GM19099 (cell line): ENCODE data around the gene REV1.

Experiments used
- POLR2A ChIP-seq: IDR thresholded peaks from 3 replicates; pipeline ENCODE4 v1.6.1; 2011; ENCODE audit warnings: low read depth; ENCODE audit not compliant: insufficient read length; ENCODE audit errors: extremely low read depth

Gene REV1

DNA sequence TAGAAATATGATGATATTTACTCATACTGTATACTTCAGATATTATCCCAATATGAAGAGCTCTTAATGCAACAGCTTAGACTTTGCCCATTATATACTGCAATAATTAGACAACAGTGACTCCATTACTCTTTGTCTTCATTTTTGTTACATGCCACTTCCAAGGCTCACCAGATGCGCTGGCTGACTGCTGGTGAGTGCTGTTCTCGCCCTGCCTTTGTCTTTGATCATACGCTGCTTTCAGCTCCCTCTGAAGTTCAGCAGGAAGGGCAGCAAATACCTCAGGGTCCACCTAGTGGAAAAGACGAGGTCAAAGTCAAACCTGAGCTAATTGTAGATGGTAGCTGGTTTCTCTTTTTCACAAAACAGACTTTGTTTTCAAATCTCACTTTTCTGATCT is 86.3 kb downstream of the REV1 start:
- no peak for TF ChIP-seq POLR2A

GRCh38 chr2:99403084-99403483 is 86.7 kb downstream of the REV1 start:
- TF ChIP-seq POLR2A, result no peak

- no peak for TF ChIP-seq POLR2A
Observed at GRCh38 chr2:99401841-99402240, 88.0 kb downstream of the REV1 start.

DNA sequence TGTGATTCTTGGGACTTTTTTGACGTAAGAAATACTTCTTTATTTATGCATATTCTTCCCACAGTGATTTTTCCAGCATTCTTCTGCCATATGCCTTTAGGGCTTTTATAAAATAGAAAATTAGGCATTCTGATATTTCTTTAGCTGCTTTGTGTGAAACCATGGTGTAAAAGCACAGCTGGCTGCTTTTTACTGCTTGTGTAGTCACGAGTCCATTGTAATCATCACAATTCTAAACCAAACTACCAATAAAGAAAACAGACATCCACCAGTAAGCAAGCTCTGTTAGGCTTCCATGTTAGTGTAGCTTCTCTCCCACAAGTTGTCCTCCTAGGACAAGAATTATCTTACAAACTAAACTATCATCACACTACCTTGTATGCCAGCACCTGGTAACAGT is 90.0 kb downstream of the REV1 start:
- no peak for TF ChIP-seq POLR2A

GRCh38 chr2:99399063-99399462 is 90.8 kb downstream of the REV1 start:
- TF ChIP-seq POLR2A, result no peak

DNA sequence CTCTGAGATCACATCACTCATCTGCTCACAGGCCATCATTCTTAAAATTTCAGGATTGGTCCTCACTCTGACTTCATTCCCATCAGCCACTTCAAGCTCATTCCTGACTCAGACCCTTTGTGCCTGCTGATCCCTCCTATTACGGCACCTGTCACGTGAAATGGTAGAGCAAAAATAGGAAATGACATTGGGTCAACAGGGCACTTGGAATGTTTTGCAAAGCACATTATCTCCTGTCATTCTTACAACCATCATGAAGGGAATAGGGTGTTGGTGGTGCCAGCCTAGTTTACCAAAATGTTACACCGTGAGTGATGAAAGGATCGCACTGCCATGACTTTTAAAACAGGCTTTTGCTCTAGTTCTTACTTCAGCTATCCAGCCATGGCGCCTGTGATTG is 91.5 kb downstream of the REV1 start:
- no peak for TF ChIP-seq POLR2A

DNA sequence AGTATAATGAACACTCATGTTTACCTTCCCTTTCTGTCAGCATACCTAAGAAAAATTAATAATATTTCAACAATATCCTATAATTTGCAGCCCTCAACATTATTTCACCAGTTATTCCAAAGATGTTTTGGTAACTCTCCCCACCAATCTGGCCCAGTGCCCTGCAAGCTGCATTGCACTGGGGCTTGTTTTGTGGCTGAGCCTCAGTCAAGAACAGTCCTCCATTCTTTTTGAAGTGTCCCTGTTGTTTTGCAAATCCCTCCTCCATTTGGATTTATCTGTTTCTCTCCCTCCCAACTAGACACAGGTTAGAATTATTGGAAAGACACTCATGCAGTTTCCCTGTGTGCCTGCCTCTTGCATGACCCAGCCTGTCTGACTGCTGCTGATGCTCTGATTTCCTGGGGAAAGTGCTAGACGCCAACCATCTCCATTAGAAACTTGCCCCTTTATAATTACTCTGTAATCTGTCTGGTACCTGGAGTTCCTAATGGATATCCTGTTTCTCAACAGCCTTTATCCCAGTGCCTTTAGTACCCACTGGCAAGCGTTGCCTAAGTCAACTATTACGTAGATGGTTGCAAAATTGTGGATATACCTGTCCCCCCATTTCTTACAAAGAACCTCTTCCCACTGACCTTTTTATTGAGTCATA is 92.4 kb downstream of the REV1 start:
- no peak for TF ChIP-seq POLR2A

GRCh38 chr2:99395589-99396130 is 94.2 kb downstream of the REV1 start:
- TF ChIP-seq POLR2A, result no peak

DNA sequence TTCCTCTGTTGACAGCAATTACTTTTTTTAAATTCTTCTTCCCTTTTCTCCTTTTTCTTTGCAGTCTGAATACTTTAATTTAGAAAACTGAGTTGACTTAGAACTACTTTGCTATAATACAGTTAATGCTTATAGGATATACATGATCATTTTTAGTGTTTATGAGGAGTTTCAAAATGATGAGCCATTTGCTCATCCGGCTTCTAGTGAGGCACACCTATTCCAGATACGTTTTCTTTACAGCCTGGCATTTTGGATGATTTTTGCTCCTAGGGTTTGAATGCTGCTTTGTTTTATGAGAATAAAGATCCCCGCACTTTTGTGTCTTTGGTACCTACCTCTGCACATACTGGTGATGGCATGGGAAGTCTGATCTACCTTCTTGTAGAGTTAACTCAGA is 99.9 kb downstream of the REV1 start:
- no peak for TF ChIP-seq POLR2A

GRCh38 chr2:99389371-99389770 is 100.4 kb downstream of the REV1 start:
- no peak for TF ChIP-seq POLR2A

- no peak for TF ChIP-seq POLR2A
Observed at GRCh38 chr2:99388892-99389291, 100.9 kb downstream of the REV1 start.

DNA sequence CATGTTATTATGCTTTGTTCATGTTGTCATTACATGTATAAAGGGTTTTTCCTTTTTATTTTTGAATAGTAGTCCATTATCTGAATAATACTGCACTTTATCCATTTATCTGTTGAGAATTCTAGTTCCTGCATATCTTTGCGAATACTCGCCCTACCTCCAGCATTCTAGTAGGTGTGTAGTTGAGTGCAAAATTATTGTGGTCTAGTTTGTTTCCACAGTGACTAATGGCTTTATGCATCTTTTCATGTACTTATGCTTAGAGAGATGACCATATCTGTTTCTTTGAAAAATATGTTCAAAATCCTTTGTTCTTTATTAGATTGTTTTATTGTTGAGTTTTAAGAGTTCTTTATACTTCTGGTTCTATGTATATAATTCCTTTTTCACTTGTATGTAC is 103.8 kb downstream of the REV1 start:
- no peak for TF ChIP-seq POLR2A

- no peak for TF ChIP-seq POLR2A
Observed at GRCh38 chr2:99382143-99382542, 107.7 kb downstream of the REV1 start.

DNA sequence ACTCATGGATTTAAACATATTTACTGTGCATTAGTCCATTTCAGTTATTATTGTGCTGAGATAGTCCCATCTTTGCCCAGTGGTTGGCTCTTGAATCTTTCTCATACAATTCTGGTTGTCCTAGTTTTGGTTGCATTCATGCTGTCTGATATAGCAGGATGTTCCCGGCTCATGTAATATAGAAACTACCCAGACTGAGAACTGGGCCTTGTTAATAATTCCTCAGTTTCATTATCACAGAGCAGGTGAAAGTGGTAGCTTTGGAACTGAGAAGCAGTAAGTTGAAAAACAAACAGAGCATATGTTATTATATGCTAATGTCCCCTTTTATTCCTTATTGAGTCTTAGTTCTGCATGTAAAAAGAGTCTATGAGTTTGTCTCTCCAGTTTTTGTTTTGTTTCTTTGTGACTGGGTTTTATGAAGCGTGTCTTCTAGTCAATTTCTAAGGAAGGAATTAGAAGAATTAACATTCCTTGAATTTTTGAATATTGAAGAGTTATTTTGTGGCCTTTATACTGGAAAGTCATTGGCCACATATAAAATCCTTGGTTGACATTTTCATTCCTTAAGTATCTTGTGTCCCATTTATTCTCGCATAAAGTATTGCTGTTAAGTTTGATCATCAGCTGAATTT is 109.3 kb downstream of the REV1 start:
- no peak for TF ChIP-seq POLR2A

DNA sequence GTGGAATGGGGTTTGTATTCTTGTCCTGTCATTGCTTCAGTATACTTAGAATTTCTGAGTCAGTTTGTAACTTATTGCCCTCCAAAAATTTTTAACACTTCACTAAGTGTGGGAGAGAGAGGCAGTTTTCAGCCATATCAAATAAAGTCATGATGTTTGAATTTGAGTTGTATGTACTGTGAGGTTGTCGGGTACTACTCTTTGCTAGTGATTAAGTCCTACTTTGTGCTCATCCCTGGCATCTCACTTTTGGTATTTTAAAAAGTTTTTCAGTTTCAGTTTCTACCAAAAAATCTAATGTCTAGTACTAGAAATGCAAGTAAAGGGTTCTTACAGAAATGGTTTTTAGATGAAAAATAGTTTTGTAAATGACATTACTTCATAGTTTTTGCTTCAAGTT is 111.9 kb downstream of the REV1 start:
- no peak for TF ChIP-seq POLR2A

- TF ChIP-seq POLR2A, result no peak
Observed at GRCh38 chr2:99376254-99376864, 113.5 kb downstream of the REV1 start.

- no peak for TF ChIP-seq POLR2A
Observed at GRCh38 chr2:99374747-99375146, 115.1 kb downstream of the REV1 start.

GRCh38 chr2:99373144-99373543 is 116.7 kb downstream of the REV1 start:
- TF ChIP-seq POLR2A, result no peak
